ENCODE results near the gene ARSA.
A peak's percentile ranks its signal among the peaks of the same experiment; 100 is the strongest.
"Not testable (repeated sequence)": the region's sequence is repeated elsewhere in the genome, so short reads cannot be mapped to it uniquely, and the experiment has no call there.

The ARSA gene

GRCh38 chr22:50627642-50628542 is at the start of gene ARSA:
Gene ARSA, minus strand, starts transcription at chr22:50628152. Its CDS starts 373 bp downstream, at chr22:50627779.
- DNase-seq (ENCODE audit: low spot score): peak; percentile 93

GRCh38 chr22:50676661-50677492 is 48.9 kb upstream of the ARSA start:
- no peak for DNase-seq (ENCODE audit: low spot score)

GRCh38 chr22:50676180-50676636 is 48.3 kb upstream of the ARSA start:
- DNase-seq (ENCODE audit: low spot score): no peak

- DNase-seq (ENCODE audit: low spot score): no peak
Observed at GRCh38 chr22:50675553-50676179, 47.7 kb upstream of the ARSA start.

GRCh38 chr22:50674606-50675552 is 46.9 kb upstream of the ARSA start:
- no peak for DNase-seq (ENCODE audit: low spot score)

- DNase-seq (ENCODE audit: low spot score): no peak
Observed at GRCh38 chr22:50674130-50674500, 46.2 kb upstream of the ARSA start.

GRCh38 chr22:50673231-50674129 is 45.5 kb upstream of the ARSA start:
- peak; percentile 46 for DNase-seq (ENCODE audit: low spot score)

- DNase-seq (ENCODE audit: low spot score): no peak
Observed at GRCh38 chr22:50672471-50673230, 44.7 kb upstream of the ARSA start, which contains the start of gene SHANK3. Gene SHANK3, plus strand, starts transcription at chr22:50672823.

GRCh38 chr22:50672041-50672440 is 44.1 kb upstream of the ARSA start:
- no peak for DNase-seq (ENCODE audit: low spot score)

- DNase-seq (ENCODE audit: low spot score): peak; percentile 49
Observed at GRCh38 chr22:50671641-50672040, 43.7 kb upstream of the ARSA start.

- DNase-seq (ENCODE audit: low spot score): no peak
Observed at GRCh38 chr22:50670914-50671538, 43.1 kb upstream of the ARSA start.

- DNase-seq (ENCODE audit: low spot score): no peak
Observed at GRCh38 chr22:50670513-50670912, 42.6 kb upstream of the ARSA start.

- DNase-seq (ENCODE audit: low spot score): no peak
Observed at GRCh38 chr22:50665738-50666137, 37.8 kb upstream of the ARSA start.

- no peak for DNase-seq (ENCODE audit: low spot score)
Observed at GRCh38 chr22:50665212-50665611, 37.3 kb upstream of the ARSA start.

- no peak for DNase-seq (ENCODE audit: low spot score)
Observed at GRCh38 chr22:50660306-50660705, 32.4 kb upstream of the ARSA start.

- DNase-seq (ENCODE audit: low spot score): not testable (repeated sequence)
Observed at GRCh38 chr22:50659711-50660110, 31.8 kb upstream of the ARSA start.

GRCh38 chr22:50657925-50658324 is 30.0 kb upstream of the ARSA start:
- no peak for DNase-seq (ENCODE audit: low spot score)

- DNase-seq (ENCODE audit: low spot score): no peak
Observed at GRCh38 chr22:50656122-50657070, 28.4 kb upstream of the ARSA start.

Measured in Ammon's horn (tissue), 1 donor.